IMR-90 (cell line): ENCODE data around the gene SDHAF3. TPM values are rescaled to one million over a fixed set of nuclear protein-coding genes. Genes with fewer than 3 reads are reported as not detected.

ENCODE experiments used
- ATAC-seq: fragments of 200-7000 bp; cut with Tn5 transposase; 2 replicates; pipeline ENCODE4 v1.9.1; 2020; ENCODE audit warnings: low read depth, mild to moderate bottlenecking, moderate library complexity
- BruUV-seq: library from RNA; stranded (reverse); fragments of 400-500 nt; replicated peaks from 2 replicates; lab custom pipeline; 2021; lab: Mats Ljungman, UMichigan
- CTCF ChIA-PET: fragments of 300-600 bp; formaldehyde crosslinking; extraction: SDS; loops from one replicate; lab custom pipeline; 2021; ENCODE audit warnings: antibody characterized with exemption; lab: Yijun Ruan, JAX
- POLR2A ChIA-PET: fragments of 300-600 bp; sonication (Branson Sonifier 250); formaldehyde crosslinking; loops from one replicate; lab custom pipeline; 2022; ENCODE audit warnings: antibody characterized with exemption; ENCODE audit not compliant: unreplicated experiment; lab: Charles Lee
- DNase-seq: peaks from one replicate; pipeline ENCODE4 v3.0.0; 2013
- H2AFZ ChIP-seq: replicated peaks from 2 replicates; pipeline ENCODE3; 2013; ENCODE audit warnings: low read length, mild to moderate bottlenecking; ENCODE audit not compliant: poor library complexity
- H2AK5ac ChIP-seq: 2 replicates; pipeline ENCODE4 v1.6.1; 2013; ENCODE audit warnings: low read depth, low read length, inconsistent platforms
- H2AK9ac ChIP-seq: replicated peaks from 2 replicates; pipeline ENCODE3; 2013; ENCODE audit warnings: mild to moderate bottlenecking, low read depth, low read length, moderate library complexity; ENCODE audit not compliant: poor library complexity
- H2BK120ac ChIP-seq: 2 replicates; pipeline ENCODE4 v1.6.1; 2013; ENCODE audit warnings: low read depth, low read length, inconsistent platforms
- H2BK15ac ChIP-seq: 3 replicates; pipeline ENCODE4 v1.6.1; 2013; ENCODE audit warnings: low read depth, low read length, inconsistent platforms
- H2BK20ac ChIP-seq: 2 replicates; pipeline ENCODE4 v1.6.1; 2013; ENCODE audit warnings: low read depth, mild to moderate bottlenecking, inconsistent platforms, low read length, moderate library complexity
- H2BK5ac ChIP-seq: 2 replicates; pipeline ENCODE4 v1.6.1; 2013; ENCODE audit warnings: mild to moderate bottlenecking, low read depth, low read length, inconsistent platforms; ENCODE audit not compliant: poor library complexity, severe bottlenecking
- H3K14ac ChIP-seq: replicated peaks from 2 replicates; pipeline ENCODE4 v1.6.1; 2013; ENCODE audit warnings: low read depth, low read length, inconsistent platforms
- H3K18ac ChIP-seq: 2 replicates; pipeline ENCODE4 v1.6.1; 2013; ENCODE audit warnings: low read depth, low read length, control low read depth
- H3K23ac ChIP-seq: 2 replicates; pipeline ENCODE4 v1.6.1; 2013; ENCODE audit warnings: low read depth, low read length, inconsistent platforms
- H3K27ac ChIP-seq: 2 replicates; pipeline ENCODE4 v1.5.1; 2013; ENCODE audit warnings: mild to moderate bottlenecking, control low read depth, low read length; ENCODE audit not compliant: insufficient read depth
- H3K27me3 ChIP-seq: 2 replicates; pipeline ENCODE4 v1.6.1; 2013; ENCODE audit warnings: low read length; ENCODE audit not compliant: control insufficient read depth, insufficient read depth
- H3K36me3 ChIP-seq: 2 replicates; pipeline ENCODE4 v1.6.1; 2013; ENCODE audit warnings: low read length, mixed read lengths; ENCODE audit not compliant: control insufficient read depth, insufficient read depth
- H3K4ac ChIP-seq: 2 replicates; pipeline ENCODE4 v1.6.1; 2013; ENCODE audit warnings: low read depth, low read length, inconsistent platforms
- H3K4me1 ChIP-seq: 2 replicates; pipeline ENCODE4 v1.6.1; 2013; ENCODE audit warnings: low read length, mixed read lengths; ENCODE audit not compliant: control insufficient read depth, insufficient read depth
- H3K4me2 ChIP-seq: 2 replicates; pipeline ENCODE4 v1.6.1; 2013; ENCODE audit warnings: low read depth, mild to moderate bottlenecking, control low read depth, low read length, moderate library complexity
- H3K4me3 ChIP-seq: 2 replicates; pipeline ENCODE4 v1.5.1; 2013; ENCODE audit warnings: low read depth, mild to moderate bottlenecking, control low read depth, low read length, moderate library complexity; ENCODE audit not compliant: insufficient read depth
- H3K56ac ChIP-seq: 2 replicates; pipeline ENCODE4 v1.6.1; 2013; ENCODE audit warnings: low read length, inconsistent platforms; ENCODE audit not compliant: insufficient read depth; ENCODE audit errors: extremely low read depth
- H3K79me1 ChIP-seq, 2 experiments: 2 replicates each; pipeline ENCODE4 v1.6.1; 2013; ENCODE audit warnings: low read length in 2 of 2, inconsistent platforms in 1 of 2, low read depth in 1 of 2
- H3K9ac ChIP-seq: 2 replicates; pipeline ENCODE4 v1.6.1; 2013; ENCODE audit warnings: low read depth, low read length, control low read depth
- H3K9me1 ChIP-seq: 2 replicates; pipeline ENCODE4 v1.6.1; 2013; ENCODE audit warnings: low read length, inconsistent platforms; ENCODE audit not compliant: insufficient read depth
- H3K9me3 ChIP-seq: 2 replicates; pipeline ENCODE4 v1.6.1; 2013; ENCODE audit warnings: low read length; ENCODE audit not compliant: control insufficient read depth, insufficient read depth
- H4K20me1 ChIP-seq: 2 replicates; pipeline ENCODE4 v1.6.1; 2013; ENCODE audit warnings: low read length, inconsistent platforms; ENCODE audit not compliant: insufficient read depth
- H4K5ac ChIP-seq: 2 replicates; pipeline ENCODE4 v1.6.1; 2013; ENCODE audit warnings: mild to moderate bottlenecking, low read depth, low read length, control low read depth
- H4K8ac ChIP-seq, 2 experiments: 2 replicates each; pipeline ENCODE4 v1.6.1; 2013; ENCODE audit warnings: low read depth in 2 of 2, low read length in 2 of 2, control low read depth in 1 of 2, inconsistent platforms in 1 of 2
- H4K91ac ChIP-seq: 2 replicates; pipeline ENCODE4 v1.6.1; 2013; ENCODE audit warnings: low read depth, low read length, inconsistent platforms; ENCODE audit not compliant: insufficient read depth
- MAZ ChIP-seq: IDR thresholded peaks from 2 replicates; pipeline ENCODE4 v1.6.1; 2012; ENCODE audit warnings: low read depth, mild to moderate bottlenecking, low read length, improper control_type of control experiment, moderate library complexity, borderline replicate concordance
- MXI1 ChIP-seq: IDR thresholded peaks from 2 replicates; pipeline ENCODE4 v1.6.1; 2012; ENCODE audit warnings: low read depth, mild to moderate bottlenecking, low read length, moderate library complexity, borderline replicate concordance
- RAD21 ChIP-seq: IDR thresholded peaks from 2 replicates; pipeline ENCODE4 v1.6.1; 2012; ENCODE audit warnings: low read length, improper control_type of control experiment
- WGBS, 2 experiments: methylation state at CpG; one replicate each; pipeline versions ENCODE4 v1.1.5 to v1.1.7; 2013; ENCODE audit warnings: missing lambda C conversion rate in 2 of 2; ENCODE audit not compliant: insufficient read length in 1 of 2; ENCODE audit errors: extremely low coverage in 2 of 2; 5-methylcytosine and 5-hydroxymethylcytosine counted together
- dilution Hi-C: fragments of 300-500 bp; cut with HindIII; formaldehyde crosslinking; loops from one replicate; pipeline ENCODE4 v1.14.3; 2018; ENCODE audit warnings: low sequenced_read_pairs; ENCODE audit not compliant: unreplicated experiment
- in situ Hi-C: fragments of 300-500 bp; cut with MboI; formaldehyde crosslinking; loops from 3 replicates; pipeline ENCODE4 v1.14.3; 2019; ENCODE audit warnings: low sequenced_read_pairs, inconsistent platforms, mixed read lengths
- intact Hi-C: fragments of 100-400 bp; cut with micrococcal nuclease; formaldehyde crosslinking; loops from 2 replicates; pipeline ENCODE4 v1.10.0; 2022
- polyA plus RNA-seq, 3 experiments: library from polyadenylated mRNA; depleted of rRNA; stranded (reverse); fragments of >200 nt; gene quantifications; 2 replicates each; pipeline ENCODE4 v1.2.3, GENCODE V29; 2012; ENCODE audit warnings: low replicate concordance in 1 of 3
- total RNA-seq: library from RNA; depleted of rRNA; stranded (reverse); fragments of >200 nt; gene quantifications from 2 replicates; pipeline ENCODE4 v1.2.3, GENCODE V29; 2012

SDHAF3 gene
- total and polyA plus RNA-seq, 2 of the 4 experiments (the other 2 are of a cell fraction), result 5.7 to 6.1 TPM

GRCh38 chr7:97167749-97168148, 50.3 kb downstream of the SDHAF3 start:
- ATAC-seq (no peak), DNase-seq (no peak)
- Histone ChIP-seq H3K56ac (no peak overlapping the region), H3K23ac (no peak overlapping the region), H3K4me3 (no peak overlapping the region), H3K4me2 (no peak overlapping the region), H3K27ac (peak overlapping the region; percentile 3; the same call in 1 of the 2 replicates), H3K36me3 (no peaks in the 10 kb centered on the region), H2BK120ac (no peak overlapping the region), H3K9ac (no peak overlapping the region), H4K20me1 (no peaks in the 10 kb centered on the region), H4K91ac (peak overlapping the region; percentile 43; the same call in 1 of the 2 replicates), H3K4me1 (no peaks in the 10 kb centered on the region), H3K9me1 (no peaks in the 10 kb centered on the region), H2AK9ac (peak overlapping the region; percentile 76), H3K27me3 (no peaks in the 10 kb centered on the region), H3K4ac (no peak overlapping the region), H3K18ac (0 out of 2 replicates have a peak overlapping the region, but pooled peaks have one; percentile 41), H3K14ac (peak overlapping the region; percentile 15; the same call in 1 of the 2 replicates), H3K9me3 (no peaks in the 10 kb centered on the region), H2BK5ac (peak overlapping the region; percentile 11), H2AFZ (no peak overlapping the region), H2AK5ac (no peak overlapping the region), H2BK20ac (peak overlapping the region; percentile 76; the same call in 1 of the 2 replicates), H4K8ac (peak overlapping the region in 1 of 2 experiments; percentile 28; a peak in 1 of 4 replicates), H4K5ac (peak overlapping the region; percentile 59), H3K79me1 (peaks cover 0 to 4% of the 10 kb centered on the region in 2 experiments; a peak in 1 of 4 replicates), H2BK15ac (no peak overlapping the region)
- POLR2A ChIA-PET, result no interaction called here
- intact Hi-C loops (no loop called here), dilution Hi-C loops (no loop called here), in situ Hi-C loops (no loop called here)
- WGBS, 2 experiments, result no CpG with 5 or more reads among the region's 3 CpGs
- CTCF ChIA-PET, result no interaction called here
- TF ChIP-seq RAD21 (no peak), MXI1 (no peak), MAZ (no peak)
- BruUV-seq, result no TSS peak
